ENCODE measurements around the gene IL10RA.
"Not testable (repeated sequence)": the region's sequence is repeated elsewhere in the genome, so short reads cannot be mapped to it uniquely, and the experiment has no call there.

IL10RA gene

GRCh38 chr11:117978291-117978910 is 7.8 kb upstream of the IL10RA start:
- H3K4me3 ChIP-seq (ENCODE audit: extremely low read depth, insufficient read depth, low read length, poor library complexity, severe bottlenecking); H3K4me1 ChIP-seq (ENCODE audit: control insufficient read depth, insufficient read depth, low read length, poor library complexity, severe bottlenecking); H3K36me3 ChIP-seq (ENCODE audit: control insufficient read depth, insufficient read depth, low read length); H3K27ac ChIP-seq (ENCODE audit: low read depth, low read length, severe bottlenecking); H3K9me3 ChIP-seq (ENCODE audit: control insufficient read depth, low read length): not testable (repeated sequence)
- 97% methylated on average over 9 to 12 of the region's 36 CpGs for WGBS, 2 experiments (ENCODE audit: insufficient coverage in 2 of 2)

GRCh38 chr11:117978991-117979390 is 7.2 kb upstream of the IL10RA start:
- H3K36me3 ChIP-seq (ENCODE audit: control insufficient read depth, insufficient read depth, low read length) = no peaks in the 10 kb centered on the region
- no peak overlapping the region for H3K4me3 ChIP-seq (ENCODE audit: extremely low read depth, insufficient read depth, low read length, poor library complexity, severe bottlenecking)
- H3K27ac ChIP-seq (ENCODE audit: low read depth, low read length, severe bottlenecking) = no peak overlapping the region
- no peaks in the 10 kb centered on the region for H3K9me3 ChIP-seq (ENCODE audit: control insufficient read depth, low read length)
- 92 to 100% methylated on average over 2 of the region's 4 CpGs for WGBS, 2 experiments (ENCODE audit: insufficient coverage in 2 of 2)
- no peaks in the 10 kb centered on the region for H3K4me1 ChIP-seq (ENCODE audit: control insufficient read depth, insufficient read depth, low read length, poor library complexity, severe bottlenecking)

GRCh38 chr11:117979481-117980211 is 6.5 kb upstream of the IL10RA start:
- 88 to 100% methylated on average over 6 of the region's 7 CpGs for WGBS, 2 experiments (ENCODE audit: insufficient coverage in 2 of 2)
- no peaks in the 10 kb centered on the region for H3K9me3 ChIP-seq (ENCODE audit: control insufficient read depth, low read length)
- peaks cover 1% of the 10 kb centered on the region for H3K4me1 ChIP-seq (ENCODE audit: control insufficient read depth, insufficient read depth, low read length, poor library complexity, severe bottlenecking)

GRCh38 chr11:117980280-117980679 is 5.9 kb upstream of the IL10RA start:
- Histone ChIP-seq H3K4me1 (ENCODE audit: control insufficient read depth, insufficient read depth, low read length, poor library complexity, severe bottlenecking) (peaks cover 5% of the 10 kb centered on the region), H3K36me3 (ENCODE audit: control insufficient read depth, insufficient read depth, low read length) (no peaks in the 10 kb centered on the region), H3K27ac (ENCODE audit: low read depth, low read length, severe bottlenecking) (no peak overlapping the region), H3K9me3 (ENCODE audit: control insufficient read depth, low read length) (no peaks in the 10 kb centered on the region), H3K4me3 (ENCODE audit: extremely low read depth, insufficient read depth, low read length, poor library complexity, severe bottlenecking) (no peak overlapping the region)
- WGBS, 2 experiments (ENCODE audit: insufficient coverage in 2 of 2) = 83 to 86% methylated on average over 1 of the region's 2 CpGs

More at GRCh38 chr11:117979481-117980211, 6.5 kb upstream of the IL10RA start:
- Histone ChIP-seq H3K27ac (ENCODE audit: low read depth, low read length, severe bottlenecking) (no peak overlapping the region), H3K4me3 (ENCODE audit: extremely low read depth, insufficient read depth, low read length, poor library complexity, severe bottlenecking) (no peak overlapping the region), H3K36me3 (ENCODE audit: control insufficient read depth, insufficient read depth, low read length) (no peaks in the 10 kb centered on the region)

DNA sequence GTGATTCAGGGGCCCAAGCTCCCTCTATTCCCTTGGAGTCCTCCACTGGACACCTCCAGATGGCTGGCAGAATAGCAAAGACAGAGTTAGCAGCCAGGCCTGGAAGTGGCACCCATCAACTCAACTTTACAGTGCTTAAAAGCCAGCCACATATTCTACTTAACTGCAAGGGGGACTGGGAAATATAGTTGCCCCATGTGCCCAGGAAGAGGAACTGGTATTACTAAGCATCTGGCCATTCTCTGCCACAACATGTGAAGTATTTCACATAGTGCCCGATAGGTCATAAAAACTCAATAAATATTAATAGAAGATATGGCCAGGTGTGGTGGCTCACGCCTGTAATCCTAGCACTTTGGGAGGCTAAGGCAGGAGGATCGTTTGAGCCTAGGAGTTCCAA is 5.5 kb upstream of the IL10RA start:
- WGBS, 2 experiments (ENCODE audit: insufficient coverage in 2 of 2) = no CpG with 5 or more reads among the region's 3 CpGs
- Histone ChIP-seq H3K9me3 (ENCODE audit: control insufficient read depth, low read length) (no peaks in the 10 kb centered on the region), H3K36me3 (ENCODE audit: control insufficient read depth, insufficient read depth, low read length) (no peaks in the 10 kb centered on the region), H3K4me1 (ENCODE audit: control insufficient read depth, insufficient read depth, low read length, poor library complexity, severe bottlenecking) (peaks cover 5% of the 10 kb centered on the region), H3K4me3 (ENCODE audit: extremely low read depth, insufficient read depth, low read length, poor library complexity, severe bottlenecking) (no peak overlapping the region), H3K27ac (ENCODE audit: low read depth, low read length, severe bottlenecking) (no peak overlapping the region)

DNA sequence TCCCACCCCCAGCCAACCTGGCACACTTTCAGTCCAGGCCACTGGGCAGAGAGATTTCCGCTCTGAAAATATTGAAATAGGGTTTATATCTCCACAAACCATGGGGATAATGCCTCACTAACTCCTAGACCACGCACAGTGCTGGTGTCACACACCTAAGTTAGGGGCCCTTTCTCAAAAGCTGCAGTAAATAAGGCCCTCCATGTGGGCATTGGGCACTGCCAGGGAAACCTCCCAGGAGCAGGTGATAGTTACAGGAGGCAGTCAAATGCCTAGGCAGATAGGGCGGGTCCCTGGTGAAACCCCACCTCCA is 3.1 kb upstream of the IL10RA start:
- no peak overlapping the region for H3K27ac ChIP-seq (ENCODE audit: low read depth, low read length, severe bottlenecking)
- H3K36me3 ChIP-seq (ENCODE audit: control insufficient read depth, insufficient read depth, low read length) = no peaks in the 10 kb centered on the region
- no peak overlapping the region for H3K4me3 ChIP-seq (ENCODE audit: extremely low read depth, insufficient read depth, low read length, poor library complexity, severe bottlenecking)
- no peaks in the 10 kb centered on the region for H3K9me3 ChIP-seq (ENCODE audit: control insufficient read depth, low read length)
- 92 to 100% methylated on average over 2 of the region's 3 CpGs for WGBS, 2 experiments (ENCODE audit: insufficient coverage in 2 of 2)
- peaks cover 10% of the 10 kb centered on the region for H3K4me1 ChIP-seq (ENCODE audit: control insufficient read depth, insufficient read depth, low read length, poor library complexity, severe bottlenecking)

DNA sequence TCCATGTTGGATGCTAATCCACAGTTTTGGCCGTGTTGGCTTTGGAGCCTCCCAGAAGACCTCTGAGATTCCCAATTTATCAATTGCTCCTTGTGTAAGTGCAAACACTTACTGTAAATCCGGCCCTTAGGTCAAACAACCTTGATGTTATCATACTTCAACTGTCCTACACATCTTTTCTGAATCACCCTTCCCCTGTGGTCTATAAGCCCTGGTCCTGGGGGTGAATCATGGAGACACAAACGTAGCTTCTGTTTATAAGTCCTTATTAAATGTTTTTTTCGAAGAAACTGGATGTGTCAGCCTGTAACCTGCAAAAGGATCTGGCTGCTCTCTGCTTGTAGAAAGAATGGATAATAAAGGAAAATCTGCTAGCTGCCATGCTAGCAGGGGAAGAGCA is 1.7 kb upstream of the IL10RA start:
- no peak overlapping the region for H3K27ac ChIP-seq (ENCODE audit: low read depth, low read length, severe bottlenecking)
- peaks cover 12% of the 10 kb centered on the region for H3K4me1 ChIP-seq (ENCODE audit: control insufficient read depth, insufficient read depth, low read length, poor library complexity, severe bottlenecking)
- H3K4me3 ChIP-seq (ENCODE audit: extremely low read depth, insufficient read depth, low read length, poor library complexity, severe bottlenecking) = no peak overlapping the region
- H3K36me3 ChIP-seq (ENCODE audit: control insufficient read depth, insufficient read depth, low read length) = no peaks in the 10 kb centered on the region
- H3K9me3 ChIP-seq (ENCODE audit: control insufficient read depth, low read length) = no peaks in the 10 kb centered on the region
- 85 to 89% methylated on average over 3 of the region's 4 CpGs for WGBS, 2 experiments (ENCODE audit: insufficient coverage in 2 of 2)

DNA sequence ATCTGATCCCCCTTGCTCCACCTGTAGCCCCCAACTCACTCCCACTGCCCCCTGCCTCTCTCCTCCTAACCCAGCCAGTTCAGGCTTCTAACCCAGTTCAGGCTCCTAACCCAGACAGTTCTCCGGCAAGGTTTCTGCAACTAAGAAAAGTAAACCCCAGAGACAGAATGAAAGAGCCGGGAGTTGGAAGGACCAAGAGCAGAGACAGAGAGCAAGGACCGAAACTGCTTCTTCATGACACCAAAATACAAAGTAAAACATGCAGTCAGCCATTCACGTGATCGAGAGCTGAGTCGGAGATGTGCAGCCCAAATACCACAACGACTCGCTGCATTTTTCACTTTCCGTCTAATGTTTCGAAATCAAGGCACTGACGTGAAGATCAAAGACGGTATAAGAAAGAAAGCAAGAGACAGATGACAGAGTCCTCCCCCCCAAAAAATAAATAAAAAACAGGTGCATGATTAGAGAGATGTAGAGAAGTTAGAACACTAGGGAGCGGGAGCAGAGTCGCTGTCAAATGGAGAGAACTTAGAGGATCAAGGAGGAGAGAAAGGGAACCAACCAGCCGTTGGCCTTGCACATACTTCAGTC is 884 bp downstream of the IL10RA start:
- H3K9me3 ChIP-seq (ENCODE audit: control insufficient read depth, low read length) = no peaks in the 10 kb centered on the region
- H3K4me1 ChIP-seq (ENCODE audit: control insufficient read depth, insufficient read depth, low read length, poor library complexity, severe bottlenecking) = peaks cover 18% of the 10 kb centered on the region
- 90 to 96% methylated on average over 10 to 13 of the region's 15 CpGs for WGBS, 2 experiments (ENCODE audit: insufficient coverage in 2 of 2)
- H3K36me3 ChIP-seq (ENCODE audit: control insufficient read depth, insufficient read depth, low read length) = no peaks in the 10 kb centered on the region
- no peak overlapping the region for H3K27ac ChIP-seq (ENCODE audit: low read depth, low read length, severe bottlenecking)
- H3K4me3 ChIP-seq (ENCODE audit: extremely low read depth, insufficient read depth, low read length, poor library complexity, severe bottlenecking) = no peak overlapping the region

DNA sequence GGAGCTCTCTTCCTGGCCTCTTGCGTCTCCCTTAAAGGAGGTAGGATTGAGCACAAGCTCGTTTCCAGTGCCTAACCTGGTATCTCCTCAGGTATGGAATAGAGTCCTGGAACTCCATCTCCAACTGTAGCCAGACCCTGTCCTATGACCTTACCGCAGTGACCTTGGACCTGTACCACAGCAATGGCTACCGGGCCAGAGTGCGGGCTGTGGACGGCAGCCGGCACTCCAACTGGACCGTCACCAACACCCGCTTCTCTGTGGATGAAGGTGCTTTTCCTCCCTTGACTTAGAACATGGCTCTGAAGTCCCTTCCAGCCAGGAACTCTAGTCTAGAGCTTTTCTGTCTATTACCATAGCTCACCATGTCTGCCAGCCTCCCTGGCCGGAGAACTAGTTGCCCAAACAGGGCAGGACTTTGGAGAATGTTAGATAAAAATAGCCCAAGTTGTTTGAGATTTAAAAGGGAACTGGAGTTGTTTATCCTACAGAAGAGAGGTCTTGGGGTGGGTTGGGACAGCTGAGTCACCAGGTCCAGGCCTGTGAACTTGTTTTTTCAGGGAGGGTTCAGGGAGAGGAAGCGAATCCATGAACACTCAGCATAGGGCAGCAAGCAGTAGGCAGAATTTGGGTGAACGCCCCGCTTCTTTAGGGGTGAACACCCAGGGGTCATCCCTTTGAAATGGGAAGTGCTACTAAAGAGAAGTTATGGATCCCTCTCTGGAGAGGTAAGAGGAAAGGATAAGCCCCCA is 3.3 kb downstream of the IL10RA start:
- Histone ChIP-seq H3K4me1 (ENCODE audit: control insufficient read depth, insufficient read depth, low read length, poor library complexity, severe bottlenecking) (peaks cover 20% of the 10 kb centered on the region), H3K27ac (ENCODE audit: low read depth, low read length, severe bottlenecking) (peak overlapping the region; percentile 10), H3K4me3 (ENCODE audit: extremely low read depth, insufficient read depth, low read length, poor library complexity, severe bottlenecking) (no peak overlapping the region), H3K9me3 (ENCODE audit: control insufficient read depth, low read length) (no peaks in the 10 kb centered on the region), H3K36me3 (ENCODE audit: control insufficient read depth, insufficient read depth, low read length) (no peaks in the 10 kb centered on the region)
- 93 to 96% methylated on average over 10 to 12 of the region's 13 CpGs for WGBS, 2 experiments (ENCODE audit: insufficient coverage in 2 of 2)

GRCh38 chr11:117992136-117992535 is 5.9 kb downstream of the IL10RA start:
- 100% methylated on average over 2 to 3 of the region's 4 CpGs for WGBS, 2 experiments (ENCODE audit: insufficient coverage in 2 of 2)

More at GRCh38 chr11:117992136-117992535, 5.9 kb downstream of the IL10RA start:
- Histone ChIP-seq H3K4me3 (ENCODE audit: extremely low read depth, insufficient read depth, low read length, poor library complexity, severe bottlenecking) (no peak overlapping the region), H3K4me1 (ENCODE audit: control insufficient read depth, insufficient read depth, low read length, poor library complexity, severe bottlenecking) (peaks cover 14% of the 10 kb centered on the region), H3K9me3 (ENCODE audit: control insufficient read depth, low read length) (no peaks in the 10 kb centered on the region), H3K27ac (ENCODE audit: low read depth, low read length, severe bottlenecking) (no peak overlapping the region), H3K36me3 (ENCODE audit: control insufficient read depth, insufficient read depth, low read length) (no peaks in the 10 kb centered on the region)

All from mesodermal cell (in vitro differentiated cells).